Stomach smooth muscle (tissue), 2 donors: ENCODE measurements around the gene HEG1.

Experiments used
- H3K27ac ChIP-seq: one replicate; pipeline ENCODE4 v1.7.0; 2013; ENCODE audit warnings: mild to moderate bottlenecking, low read length, inconsistent platforms
- H3K27me3 ChIP-seq, 2 donors: one replicate each; pipeline ENCODE4 v1.7.0; 2013; ENCODE audit warnings: low read length in 2 of 2; ENCODE audit not compliant: insufficient read depth in 2 of 2, control insufficient read depth in 1 of 2
- H3K36me3 ChIP-seq, 2 donors: one replicate each; pipeline ENCODE4 v1.7.0; 2013; ENCODE audit warnings: low read length in 2 of 2; ENCODE audit not compliant: control insufficient read depth in 2 of 2, insufficient read depth in 2 of 2
- H3K4me1 ChIP-seq: one replicate; pipeline ENCODE4 v1.7.0; 2013; ENCODE audit warnings: low read length; ENCODE audit not compliant: control insufficient read depth, insufficient read depth
- H3K4me3 ChIP-seq, 2 donors: one replicate each; pipeline ENCODE4 v1.7.0; 2013; ENCODE audit warnings: low read length in 2 of 2
- H3K9ac ChIP-seq, 2 donors: one replicate each; pipeline ENCODE4 v1.7.0; 2013; ENCODE audit warnings: low read length in 2 of 2, mild to moderate bottlenecking in 1 of 2
- H3K9me3 ChIP-seq, 2 donors: one replicate each; pipeline ENCODE4 v1.7.0; 2013; ENCODE audit warnings: low read length in 2 of 2; ENCODE audit not compliant: control insufficient read depth in 2 of 2
- donor health status: healthy.
- donor health status: Pancreatic carcinoma.

The HEG1 gene

GRCh38 chr3:124950026-124950425 is 105.8 kb downstream of the HEG1 start:
- Histone ChIP-seq H3K9ac (no peak overlapping the region), H3K4me3 (no peak overlapping the region), H3K4me1 (no peaks in the 10 kb centered on the region), H3K27me3 (no peaks in the 10 kb centered on the region), H3K27ac (no peak overlapping the region), H3K9me3 (no peaks in the 10 kb centered on the region), H3K36me3 (no peaks in the 10 kb centered on the region)

- Histone ChIP-seq H3K36me3 (no peaks in the 10 kb centered on the region), H3K27me3 (no peaks in the 10 kb centered on the region), H3K4me3 (no peak overlapping the region), H3K9ac (no peak overlapping the region), H3K27ac (no peak overlapping the region), H3K9me3 (no peaks in the 10 kb centered on the region), H3K4me1 (no peaks in the 10 kb centered on the region)
Observed at GRCh38 chr3:124942613-124943012, 113.2 kb downstream of the HEG1 start.

GRCh38 chr3:124941771-124942170 is 114.0 kb downstream of the HEG1 start:
- Histone ChIP-seq H3K27me3 (no peaks in the 10 kb centered on the region), H3K36me3 (no peaks in the 10 kb centered on the region), H3K4me1 (no peaks in the 10 kb centered on the region), H3K9ac (no peak overlapping the region), H3K4me3 (no peak overlapping the region), H3K27ac (no peak overlapping the region), H3K9me3 (no peaks in the 10 kb centered on the region)

- Histone ChIP-seq H3K4me1 (no peaks in the 10 kb centered on the region), H3K27me3 (no peaks in the 10 kb centered on the region), H3K9me3 (no peaks in the 10 kb centered on the region), H3K36me3 (no peaks in the 10 kb centered on the region), H3K27ac (no peak overlapping the region), H3K9ac (no peak overlapping the region), H3K4me3 (no peak overlapping the region)
Observed at GRCh38 chr3:124939661-124940060, 116.1 kb downstream of the HEG1 start.

GRCh38 chr3:124938896-124939295 is 116.9 kb downstream of the HEG1 start:
- Histone ChIP-seq H3K4me1 (no peaks in the 10 kb centered on the region), H3K9ac (no peak overlapping the region), H3K27ac (no peak overlapping the region), H3K9me3 (no peaks in the 10 kb centered on the region), H3K27me3 (no peaks in the 10 kb centered on the region), H3K4me3 (no peak overlapping the region), H3K36me3 (no peaks in the 10 kb centered on the region)

- no peak overlapping the region for H3K4me3 ChIP-seq
- no peaks in the 10 kb centered on the region for H3K36me3 ChIP-seq
- no peak overlapping the region for H3K27ac ChIP-seq
- no peaks in the 10 kb centered on the region for H3K4me1 ChIP-seq
- no peak overlapping the region for H3K9ac ChIP-seq
- no peaks in the 10 kb centered on the region for H3K9me3 ChIP-seq
- H3K27me3 ChIP-seq: no peaks in the 10 kb centered on the region
Observed at GRCh38 chr3:124937049-124937448, 118.7 kb downstream of the HEG1 start.

GRCh38 chr3:124935794-124936542 is 119.8 kb downstream of the HEG1 start:
- Histone ChIP-seq H3K4me1 (no peaks in the 10 kb centered on the region), H3K4me3 (no peak overlapping the region), H3K9me3 (no peaks in the 10 kb centered on the region), H3K27ac (no peak overlapping the region), H3K36me3 (no peaks in the 10 kb centered on the region), H3K27me3 (no peaks in the 10 kb centered on the region), H3K9ac (no peak overlapping the region)

- Histone ChIP-seq H3K9ac (no peak overlapping the region), H3K27me3 (no peaks in the 10 kb centered on the region), H3K4me3 (no peak overlapping the region), H3K27ac (no peak overlapping the region), H3K36me3 (no peaks in the 10 kb centered on the region), H3K4me1 (no peaks in the 10 kb centered on the region), H3K9me3 (no peaks in the 10 kb centered on the region)
Observed at GRCh38 chr3:124935264-124935663, 120.5 kb downstream of the HEG1 start.

GRCh38 chr3:124934577-124934976 is 121.2 kb downstream of the HEG1 start, which contains the start of gene MUC13:
Gene MUC13 (minus strand): TSS chr3:124934751. CDS start chr3:124934712, 39 bp downstream.
- no peaks in the 10 kb centered on the region for H3K4me1 ChIP-seq
- no peak within 1 kb of the TSS for H3K27ac ChIP-seq
- H3K4me3 ChIP-seq: no peak within 1 kb of the TSS
- H3K9ac ChIP-seq: no peak within 1 kb of the TSS
- H3K36me3 ChIP-seq: no peaks in the 10 kb centered on the region
- H3K27me3 ChIP-seq: no peaks in the 10 kb centered on the region
- no peaks in the 10 kb centered on the region for H3K9me3 ChIP-seq

- Histone ChIP-seq H3K4me1 (no peaks in the 10 kb centered on the region), H3K9ac (no peak overlapping the region), H3K27me3 (no peaks in the 10 kb centered on the region), H3K9me3 (no peaks in the 10 kb centered on the region), H3K27ac (no peak overlapping the region), H3K36me3 (no peaks in the 10 kb centered on the region), H3K4me3 (no peak overlapping the region)
Observed at GRCh38 chr3:124928333-124929202, 127.2 kb downstream of the HEG1 start.
